ENCODE measurements around the gene LGMN.

DNA sequence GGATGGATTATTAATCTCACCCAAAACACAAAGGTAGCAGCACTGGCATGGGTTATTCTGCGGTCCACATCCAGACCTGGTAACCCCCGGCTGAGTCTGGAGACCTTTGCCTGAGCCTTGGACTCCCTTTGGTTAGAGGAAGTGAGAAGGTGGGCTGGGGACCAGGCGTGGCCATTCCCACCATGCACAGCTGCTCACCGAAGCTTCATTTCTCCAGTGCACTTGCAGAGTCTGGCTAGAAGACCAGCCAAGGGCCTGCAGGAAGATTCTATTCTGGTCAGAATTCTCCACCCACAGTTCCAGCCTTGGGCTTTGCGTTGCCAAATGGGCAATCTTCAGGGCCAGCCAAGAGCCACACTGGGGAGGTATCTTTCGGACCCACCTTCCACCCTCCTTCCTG is 73.0 kb downstream of the LGMN start:
- TF ChIP-seq CTCF (conservative IDR thresholded peaks at IDR 0.05 in 1 of 2, IDR thresholded peaks at IDR 0.05 in 1 of 2; ENCODE audit: low read depth in 1 of 2, low read length in 2 of 2) (no peak), EZH2 (IDR thresholded peaks at IDR 0.05; ENCODE audit: low read length, missing control alignments) (no peak)
